Measurements from ENCODE around the gene ARMC2.

Gene ARMC2

DNA sequence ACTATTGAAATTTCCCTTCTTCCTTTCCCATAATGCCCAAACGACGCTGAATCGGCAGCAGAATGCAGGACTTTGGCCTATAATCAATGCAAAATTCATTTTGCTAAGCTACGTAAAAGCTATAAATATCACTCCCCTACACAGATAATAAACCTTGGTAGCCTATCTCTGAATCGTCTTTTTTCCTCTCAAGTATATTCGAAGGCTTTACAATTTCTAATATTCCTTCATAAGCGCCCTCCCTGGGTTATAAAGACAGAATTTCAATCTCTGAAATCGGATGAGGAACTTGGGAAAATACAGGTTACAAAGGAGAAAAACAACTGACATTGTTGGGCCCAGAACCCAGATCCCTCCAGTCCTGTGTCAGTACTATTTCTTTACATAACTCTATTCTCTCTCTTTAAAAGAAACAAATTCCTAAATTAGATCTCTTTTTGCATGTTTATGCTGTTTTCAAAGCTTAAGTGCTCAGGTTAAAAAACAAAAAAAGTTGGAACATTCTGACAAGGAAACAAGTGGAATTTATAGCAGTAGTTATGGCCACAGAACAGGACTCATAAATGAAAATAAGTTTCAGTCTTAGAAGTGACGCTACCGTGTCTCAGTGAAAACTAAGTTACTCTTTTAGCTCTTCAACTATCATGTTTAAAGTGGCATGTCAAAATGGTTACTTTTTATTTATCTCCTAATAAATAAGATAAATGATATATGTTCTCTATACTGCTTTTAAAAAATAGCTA lies 161.9 kb downstream of the ARMC2 start:
- H3K4me1 Mint-ChIP-seq: peaks cover 72% of the 10 kb centered on the region

DNA sequence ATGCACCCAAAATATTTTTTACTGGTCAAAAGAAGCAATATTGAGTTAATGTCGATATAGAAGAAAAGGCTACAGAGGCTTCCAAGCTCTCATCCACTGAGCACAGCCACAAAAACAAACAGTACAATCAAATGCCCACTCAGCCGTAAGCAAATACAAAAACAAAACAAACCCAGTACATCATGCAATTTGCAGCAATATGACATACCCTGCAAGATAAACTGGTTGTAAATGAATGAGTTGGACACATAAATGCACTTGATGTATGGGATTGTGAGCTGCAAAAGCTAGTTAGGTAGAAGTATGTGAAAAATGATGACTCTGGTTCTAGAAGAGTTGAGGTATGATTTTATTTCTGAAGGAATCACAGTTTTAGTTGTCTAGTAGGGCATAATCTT lies 162.5 kb downstream of the ARMC2 start:
- Mint-ChIP-seq H3K4me1 (peaks cover 75% of the 10 kb centered on the region), H3K36me3 (peaks cover 3% of the 10 kb centered on the region), H3K9me3 (no peaks in the 10 kb centered on the region), H3K27me3 (no peaks in the 10 kb centered on the region), H3K4me3 (peak overlapping the region; percentile 1), H3K27ac (peak overlapping the region; percentile 38)

More for the DNA sequence above, 161.9 kb downstream of the ARMC2 start:
- H3K4me3 Mint-ChIP-seq: peak overlapping the region; percentile 92
- no peaks in the 10 kb centered on the region for H3K9me3 Mint-ChIP-seq
- H3K36me3 Mint-ChIP-seq: peaks cover 3% of the 10 kb centered on the region
- no peaks in the 10 kb centered on the region for H3K27me3 Mint-ChIP-seq
- H3K27ac Mint-ChIP-seq: peak overlapping the region; percentile 98

GRCh38 chr6:109013656-109014305 lies 165.6 kb downstream of the ARMC2 start:
- Mint-ChIP-seq H3K36me3 (peaks cover 1% of the 10 kb centered on the region), H3K27ac (peak overlapping the region; percentile 92), H3K27me3 (no peaks in the 10 kb centered on the region), H3K9me3 (no peaks in the 10 kb centered on the region), H3K4me1 (peaks cover 60% of the 10 kb centered on the region), H3K4me3 (peak overlapping the region; percentile 53)

GRCh38 chr6:109014606-109015005 lies 166.4 kb downstream of the ARMC2 start:
- Mint-ChIP-seq H3K9me3 (no peaks in the 10 kb centered on the region), H3K27ac (peak overlapping the region; percentile 96), H3K27me3 (no peaks in the 10 kb centered on the region), H3K36me3 (peaks cover 1% of the 10 kb centered on the region), H3K4me1 (peaks cover 67% of the 10 kb centered on the region), H3K4me3 (peak overlapping the region; percentile 30)

DNA sequence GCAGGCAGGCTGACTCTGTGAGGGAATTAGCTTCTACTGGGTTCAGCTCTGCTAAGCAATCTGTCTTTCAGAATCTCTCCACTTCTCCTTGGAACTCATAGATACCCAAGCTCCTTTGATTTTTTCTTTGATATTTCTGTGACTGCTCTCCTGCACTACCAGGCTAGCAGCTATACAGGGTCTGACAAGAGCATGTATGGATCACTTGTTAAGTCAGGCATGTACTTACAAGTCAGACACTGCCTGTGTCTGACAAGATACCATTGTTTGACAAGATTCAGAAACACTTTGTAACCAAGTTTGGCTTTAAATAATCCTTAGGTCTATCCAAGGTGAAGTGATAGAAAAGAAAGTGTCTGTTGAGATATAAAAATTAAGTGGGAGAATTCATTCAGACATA lies 167.0 kb downstream of the ARMC2 start:
- Mint-ChIP-seq H3K36me3 (peaks cover 1% of the 10 kb centered on the region), H3K4me3 (no peak overlapping the region), H3K4me1 (peaks cover 70% of the 10 kb centered on the region), H3K27ac (peak overlapping the region; percentile 71), H3K9me3 (no peaks in the 10 kb centered on the region), H3K27me3 (no peaks in the 10 kb centered on the region)

GRCh38 chr6:109019911-109020310 lies 171.7 kb downstream of the ARMC2 start:
- H3K4me1 Mint-ChIP-seq: peaks cover 57% of the 10 kb centered on the region
- H3K36me3 Mint-ChIP-seq: no peaks in the 10 kb centered on the region
- no peaks in the 10 kb centered on the region for H3K9me3 Mint-ChIP-seq
- H3K27ac Mint-ChIP-seq: peak overlapping the region; percentile 60
- H3K4me3 Mint-ChIP-seq: no peak overlapping the region
- no peaks in the 10 kb centered on the region for H3K27me3 Mint-ChIP-seq

DNA sequence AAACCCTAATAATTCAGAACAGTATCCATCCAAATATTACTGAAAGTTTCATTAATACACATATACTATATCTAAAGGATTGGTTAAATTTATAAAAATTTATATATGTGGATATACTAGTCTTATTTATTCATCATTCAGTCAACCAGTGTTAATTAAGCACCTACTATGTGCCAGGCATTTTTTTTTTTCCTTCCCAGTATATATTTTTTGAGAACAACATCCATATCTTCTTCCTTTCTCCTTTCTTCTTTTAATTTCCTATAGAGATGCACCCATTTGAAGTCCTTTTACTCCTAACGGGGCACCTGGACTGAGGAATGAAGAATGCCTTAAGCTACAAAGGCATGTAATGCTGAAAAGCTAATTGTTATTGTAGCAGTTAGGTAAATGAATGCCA lies 173.6 kb downstream of the ARMC2 start:
- peaks cover 58% of the 10 kb centered on the region for H3K4me1 Mint-ChIP-seq
- H3K4me3 Mint-ChIP-seq: no peak overlapping the region
- H3K27me3 Mint-ChIP-seq: no peaks in the 10 kb centered on the region
- no peaks in the 10 kb centered on the region for H3K9me3 Mint-ChIP-seq
- no peaks in the 10 kb centered on the region for H3K36me3 Mint-ChIP-seq
- no peak overlapping the region for H3K27ac Mint-ChIP-seq

DNA sequence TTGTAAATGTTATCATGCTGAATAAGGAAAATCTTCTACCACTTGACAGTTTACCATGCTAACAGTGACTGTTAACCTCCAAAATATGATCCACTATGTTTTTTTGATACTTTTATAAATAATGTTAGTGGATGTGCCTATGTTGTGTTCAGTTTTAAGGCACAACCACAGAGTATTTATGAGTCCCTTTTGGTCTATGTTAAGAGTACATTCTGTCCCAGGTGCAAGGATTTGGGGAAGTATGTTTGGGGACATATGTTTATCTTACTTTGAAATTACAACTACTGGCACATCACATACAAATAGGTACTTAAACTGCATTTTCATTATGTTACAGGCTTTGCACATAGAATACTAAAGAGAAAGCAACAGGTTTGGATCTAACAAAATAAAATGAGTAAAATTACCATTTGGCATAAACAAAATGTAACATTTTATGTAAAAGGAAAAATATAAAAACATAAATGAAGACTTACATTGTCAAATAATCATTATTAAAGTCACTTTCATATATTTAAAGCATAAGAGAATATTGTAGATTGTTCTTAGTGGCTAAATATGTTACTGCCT lies 175.2 kb downstream of the ARMC2 start:
- no peak overlapping the region for H3K27ac Mint-ChIP-seq
- no peaks in the 10 kb centered on the region for H3K36me3 Mint-ChIP-seq
- H3K27me3 Mint-ChIP-seq: no peaks in the 10 kb centered on the region
- peaks cover 55% of the 10 kb centered on the region for H3K4me1 Mint-ChIP-seq
- no peaks in the 10 kb centered on the region for H3K9me3 Mint-ChIP-seq
- H3K4me3 Mint-ChIP-seq: no peak overlapping the region

Data from activated naive CD4-positive, alpha-beta T cell treated with anti-CD3 and anti-CD28 coated beads, Interleukin-2, amount 50 U/mL, for 24 hours (primary cell).